Nucleus accumbens (tissue), 56 donors: ENCODE data around the gene SSC5D.
"Not testable (repeated sequence)": the region's sequence is repeated elsewhere in the genome, so short reads cannot be mapped to it uniquely, and the experiment has no call there.

ENCODE experiments used
- DNase-seq, 56 donors: peaks; one replicate each; lab custom pipeline; 2025; lab: John Stamatoyannopoulos, UW

The SSC5D gene

DNA sequence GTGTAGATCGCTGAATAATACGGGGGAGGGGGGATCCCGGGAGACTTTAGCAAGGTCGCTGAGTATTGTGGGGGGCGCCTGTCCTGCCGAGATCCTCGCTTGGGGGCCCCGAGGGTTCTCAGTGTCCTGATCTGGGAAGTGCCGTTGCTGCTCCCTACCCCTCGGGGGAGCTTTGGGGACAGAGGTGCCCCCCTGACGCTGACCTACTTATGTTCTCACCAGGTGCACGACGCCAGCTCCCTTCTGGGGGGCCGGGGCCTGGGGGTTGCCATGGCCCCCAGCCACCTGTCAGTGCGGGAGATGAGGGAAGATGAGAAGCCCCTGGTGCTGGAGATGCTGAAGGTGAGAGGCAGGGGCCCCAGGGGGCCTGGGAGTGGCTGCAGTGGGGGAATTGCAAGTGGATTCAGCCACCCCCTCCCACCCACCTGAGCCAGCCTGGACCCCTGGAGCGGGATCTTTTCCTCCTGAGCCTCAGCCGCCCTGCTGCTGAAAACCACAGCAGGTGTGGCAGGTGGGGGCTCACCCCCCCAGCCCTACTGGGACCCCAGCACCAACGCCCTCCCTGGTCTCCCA lies 2.7 kb upstream of the SSC5D start:
- peak in 1 of 56 donors; percentile 47 for DNase-seq

DNA sequence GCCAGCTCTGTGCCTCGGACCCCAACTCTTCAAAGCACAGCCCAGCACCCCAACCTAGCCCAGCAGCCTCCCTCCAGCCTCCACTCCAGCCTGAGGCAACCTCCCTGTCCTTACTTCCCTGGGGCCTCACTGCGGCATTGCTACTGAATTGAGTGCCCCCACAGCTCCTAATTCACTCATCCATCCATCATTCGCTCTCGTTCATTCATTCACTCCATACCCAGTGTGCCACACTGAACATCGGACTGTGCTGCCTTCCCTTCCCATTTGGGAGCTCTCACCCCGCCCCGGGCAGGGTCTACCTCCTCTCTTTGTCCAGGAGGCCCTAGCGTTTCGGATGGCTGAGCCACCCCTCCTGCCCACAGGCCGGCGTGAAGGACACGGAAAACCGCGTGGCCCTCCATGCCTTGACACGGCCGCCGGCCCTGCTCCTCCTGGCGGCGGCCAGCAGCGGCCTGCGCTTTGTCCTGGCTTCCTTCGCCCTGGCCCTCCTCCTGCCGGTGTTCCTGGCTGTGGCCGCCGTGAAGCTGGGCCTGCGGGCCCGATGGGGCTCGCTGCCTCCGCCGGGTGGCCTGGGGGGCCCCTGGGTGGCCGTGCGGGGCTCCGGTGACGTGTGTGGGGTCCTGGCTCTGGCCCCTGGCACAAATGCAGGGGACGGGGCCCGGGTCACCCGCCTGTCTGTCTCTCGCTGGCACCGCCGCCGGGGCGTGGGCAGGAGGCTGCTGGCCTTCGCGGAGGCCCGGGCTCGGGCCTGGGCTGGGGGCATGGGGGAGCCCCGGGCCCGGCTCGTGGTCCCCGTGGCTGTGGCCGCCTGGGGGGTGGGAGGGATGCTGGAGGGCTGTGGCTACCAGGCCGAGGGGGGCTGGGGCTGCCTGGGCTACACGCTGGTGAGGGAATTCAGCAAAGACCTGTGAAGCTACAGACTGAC lies 1.9 kb upstream of the SSC5D start:
- no peak for DNase-seq

DNA sequence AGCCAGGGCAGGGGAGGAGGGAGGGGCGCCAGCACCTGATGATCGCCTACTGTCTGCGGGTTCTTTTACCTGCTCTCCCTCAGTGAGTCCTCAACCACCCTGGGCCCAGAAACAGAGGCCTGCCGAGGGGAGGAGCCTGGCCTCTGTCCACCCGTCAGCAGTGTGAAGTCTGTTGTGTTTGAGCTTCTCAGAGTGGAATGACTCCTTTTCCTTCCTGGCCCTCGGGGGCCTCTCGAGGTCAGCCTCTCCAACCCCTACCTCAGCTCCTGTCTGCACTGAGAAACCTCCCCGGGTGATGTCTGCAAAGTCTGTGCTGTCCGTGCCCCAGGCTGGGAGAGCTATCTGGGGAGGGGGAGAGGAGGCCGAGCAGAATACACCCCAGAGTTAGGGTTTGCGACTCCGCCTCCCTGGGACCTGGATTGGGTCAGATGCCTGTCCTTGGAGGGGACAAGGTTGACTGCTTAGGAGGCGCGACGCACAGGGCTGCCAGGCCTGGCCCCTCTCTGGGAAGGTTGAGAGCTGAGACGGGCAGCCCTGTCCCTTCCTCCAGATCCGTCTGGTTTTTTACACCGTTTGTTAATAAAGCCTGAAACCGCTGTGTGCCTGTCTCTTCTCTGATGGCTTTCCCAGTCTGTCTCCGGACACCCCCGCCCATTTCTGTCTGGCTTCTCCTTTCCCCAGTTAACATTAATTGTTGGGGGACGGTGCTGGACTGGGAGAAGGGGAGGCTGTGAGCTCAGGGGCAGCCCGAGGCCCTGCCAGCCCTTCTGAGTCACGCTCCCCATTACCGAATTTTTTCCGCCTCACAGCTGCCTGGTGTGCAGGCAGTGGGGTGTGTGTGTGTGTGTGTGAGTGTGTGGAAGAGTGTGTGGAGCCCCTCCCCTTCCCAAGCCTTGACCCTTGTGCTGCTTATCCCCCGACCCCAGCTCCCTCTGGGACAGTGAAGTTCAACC lies 989 bp upstream of the SSC5D start:
- peak in 2 of 56 donors; percentile 24 to 32 for DNase-seq

DNA sequence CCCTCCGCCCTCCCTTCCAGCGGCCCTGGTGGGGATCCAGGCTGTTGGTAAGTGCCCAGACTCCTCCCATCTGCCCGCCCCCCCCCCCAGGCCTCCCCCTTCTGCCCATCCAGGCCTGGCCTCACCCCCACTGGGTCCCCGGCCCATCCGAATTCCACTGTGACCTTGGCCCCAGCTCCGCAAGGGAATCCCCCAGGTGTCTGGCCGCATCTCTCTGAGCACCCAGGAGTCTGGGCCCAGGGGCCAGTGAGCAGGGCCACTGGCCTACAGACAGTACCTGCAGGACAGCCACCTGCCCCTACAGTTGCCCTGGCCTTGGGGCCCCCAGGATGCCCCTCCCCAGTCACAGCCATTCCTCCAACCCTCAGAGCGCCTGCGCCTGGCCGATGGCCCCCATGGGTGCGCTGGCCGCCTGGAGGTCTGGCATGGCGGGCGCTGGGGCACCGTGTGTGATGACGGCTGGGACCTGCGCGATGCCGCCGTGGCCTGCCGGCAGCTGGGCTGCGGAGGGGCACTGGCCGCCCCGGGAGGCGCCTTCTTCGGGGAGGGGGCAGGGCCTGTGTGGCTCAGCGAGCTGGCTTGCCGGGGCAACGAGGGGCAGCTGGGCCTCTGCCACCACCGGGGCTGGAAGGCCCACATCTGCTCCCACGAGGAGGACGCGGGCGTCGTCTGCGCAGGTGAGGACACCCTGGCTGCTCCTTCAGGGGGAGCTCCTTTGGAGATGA lies 912 bp downstream of the SSC5D start:
- peak in 2 of 56 donors; percentile 19 to 34 for DNase-seq

DNA sequence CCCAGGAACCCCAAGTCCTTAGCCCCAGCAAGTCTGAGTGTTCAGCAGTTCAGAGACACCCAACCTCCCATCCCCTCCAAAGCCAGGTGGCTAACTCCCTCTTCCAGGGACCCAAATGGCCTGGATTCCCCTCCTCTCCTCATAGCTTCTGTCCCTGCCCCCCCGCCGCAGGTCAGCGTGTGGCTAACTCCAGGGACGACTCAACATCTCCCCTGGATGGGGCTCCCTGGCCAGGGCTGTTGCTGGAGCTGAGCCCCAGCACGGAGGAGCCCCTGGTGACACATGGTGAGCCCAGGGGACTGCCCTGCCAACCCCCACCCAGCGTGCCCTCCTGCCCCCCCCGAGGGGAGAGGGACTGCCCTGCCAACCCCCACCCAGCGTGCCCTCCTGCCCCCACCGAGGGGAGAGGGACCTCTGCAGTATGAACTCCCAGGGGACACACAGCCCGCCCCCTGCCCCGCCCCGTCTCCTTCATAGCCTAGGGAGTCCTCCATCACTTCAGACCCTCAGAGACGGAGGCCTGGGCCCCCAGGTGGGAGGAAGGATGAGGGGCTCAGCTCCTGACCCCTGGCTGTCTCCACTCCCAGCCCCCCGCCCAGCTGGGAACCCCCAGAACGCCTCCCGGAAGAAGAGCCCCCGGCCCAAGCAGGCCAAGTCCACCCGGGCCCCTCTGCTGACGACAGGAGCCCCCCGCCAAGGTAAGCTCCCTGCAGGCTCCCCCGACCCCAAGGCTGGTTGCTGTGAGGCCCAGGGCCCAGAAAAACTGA lies 1.7 kb downstream of the SSC5D start:
- no peak for DNase-seq

DNA sequence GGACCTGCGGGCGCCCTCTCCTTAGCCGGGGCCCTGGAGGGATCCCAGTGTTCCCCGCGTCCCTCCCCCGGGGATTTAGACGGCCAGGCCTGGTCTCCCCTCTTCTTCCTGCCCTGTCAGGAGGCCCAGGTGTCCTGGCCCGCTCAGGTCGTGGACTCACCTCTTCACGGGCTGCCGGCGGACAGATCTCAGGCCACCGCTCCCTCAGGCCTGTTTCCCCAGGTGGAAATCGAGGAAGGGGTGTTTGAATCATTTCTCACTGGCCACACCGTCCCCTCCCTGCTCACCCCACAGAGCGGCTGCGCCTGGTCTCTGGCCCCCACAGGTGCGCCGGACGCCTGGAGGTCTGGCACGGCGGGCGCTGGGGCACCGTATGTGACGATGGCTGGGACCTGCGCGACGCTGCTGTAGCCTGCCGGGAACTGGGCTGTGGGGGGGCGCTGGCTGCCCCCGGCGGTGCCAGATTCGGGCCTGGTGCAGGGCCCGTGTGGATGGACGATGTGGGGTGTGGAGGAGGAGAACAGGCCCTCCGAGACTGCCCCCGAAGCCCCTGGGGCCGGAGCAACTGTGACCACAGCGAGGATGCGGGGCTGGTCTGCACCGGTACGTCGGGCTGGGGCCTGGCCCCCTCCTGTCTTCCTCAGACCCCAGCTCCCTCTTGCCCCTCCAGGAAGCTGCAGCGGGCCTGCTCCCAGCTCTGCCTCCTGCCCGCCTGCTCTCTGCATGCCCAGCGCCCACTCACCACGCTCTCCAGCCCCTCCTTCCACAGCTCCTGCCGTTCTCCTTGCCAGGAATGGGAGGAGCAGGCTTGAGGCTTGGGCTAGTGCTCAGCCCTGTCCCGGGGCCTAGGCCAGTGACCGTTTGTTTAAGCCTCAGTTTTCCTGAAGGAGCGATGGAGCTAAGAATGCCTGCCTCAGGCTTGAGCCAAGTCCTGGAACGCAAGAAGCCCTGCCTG lies 2.5 kb downstream of the SSC5D start:
- no peak for DNase-seq

DNA sequence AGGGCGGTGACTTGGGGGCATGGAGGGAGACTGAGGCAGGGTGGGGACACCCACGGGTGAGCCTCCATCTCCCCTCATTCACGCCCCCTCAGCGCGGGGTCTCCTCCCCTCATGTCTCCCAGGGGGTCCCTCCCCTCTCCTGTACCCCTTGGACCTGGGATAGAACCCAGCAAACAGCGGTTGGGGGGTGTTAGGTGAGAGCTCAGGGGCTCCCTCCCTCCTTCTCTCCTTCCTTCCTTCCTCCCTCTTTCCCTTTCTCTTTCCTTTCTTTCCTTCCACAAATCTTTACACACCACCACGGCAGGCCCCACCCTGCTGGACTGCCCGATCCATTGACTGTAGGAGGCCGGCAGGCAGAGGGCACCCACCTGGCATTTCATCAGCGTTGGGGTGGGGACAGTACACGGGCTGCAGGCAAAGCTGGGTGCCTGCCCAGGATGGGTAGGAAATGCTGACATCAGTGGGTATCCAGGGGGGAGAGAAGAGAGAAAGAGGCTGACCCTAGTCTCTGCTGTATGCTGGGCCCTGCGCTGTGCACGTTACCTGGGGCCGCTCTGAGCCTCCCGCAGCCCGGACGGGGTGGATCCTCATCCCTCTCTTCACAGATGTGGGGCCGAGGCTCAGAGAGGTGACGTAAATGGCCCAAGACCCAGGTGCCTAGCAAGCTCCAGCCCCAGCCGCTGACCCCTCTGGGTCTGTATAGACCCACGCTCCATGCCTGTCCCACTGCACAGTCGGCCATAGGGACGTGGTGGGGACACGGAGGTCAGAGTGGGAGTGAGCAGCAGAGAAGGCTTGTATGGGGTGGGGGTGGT lies 3.5 kb downstream of the SSC5D start:
- no peak for DNase-seq

DNA sequence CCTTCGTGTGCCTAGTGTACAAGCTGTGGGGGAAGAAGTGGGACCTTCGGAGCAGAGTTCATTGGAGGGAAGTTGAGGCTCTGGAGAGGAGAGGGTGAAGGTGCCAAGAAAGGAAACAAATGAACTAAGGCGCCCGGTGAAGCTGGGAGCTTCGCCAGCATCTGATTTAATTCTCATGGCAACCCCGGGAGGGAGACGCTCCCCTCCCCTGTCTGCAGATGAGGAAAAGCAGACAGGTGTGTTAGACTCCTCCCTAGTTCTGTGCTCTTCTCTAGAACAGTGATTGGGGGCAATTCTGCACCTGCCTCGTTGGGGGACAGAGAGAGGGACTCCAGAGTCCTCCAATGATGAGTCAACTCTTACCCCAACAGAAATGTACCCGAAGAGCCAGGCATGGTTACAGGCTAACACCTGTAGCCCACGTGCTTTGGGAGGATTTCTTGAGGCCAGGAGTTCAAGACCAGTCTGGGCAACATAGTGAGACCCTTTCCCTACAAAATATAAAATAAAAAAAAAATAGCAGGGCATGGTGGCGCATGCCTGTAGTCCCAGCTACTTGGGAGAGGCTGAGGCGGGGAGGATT lies 4.2 kb downstream of the SSC5D start:
- peak in 15 of 56 donors; percentile 5 to 56 (median 37) for DNase-seq

DNA sequence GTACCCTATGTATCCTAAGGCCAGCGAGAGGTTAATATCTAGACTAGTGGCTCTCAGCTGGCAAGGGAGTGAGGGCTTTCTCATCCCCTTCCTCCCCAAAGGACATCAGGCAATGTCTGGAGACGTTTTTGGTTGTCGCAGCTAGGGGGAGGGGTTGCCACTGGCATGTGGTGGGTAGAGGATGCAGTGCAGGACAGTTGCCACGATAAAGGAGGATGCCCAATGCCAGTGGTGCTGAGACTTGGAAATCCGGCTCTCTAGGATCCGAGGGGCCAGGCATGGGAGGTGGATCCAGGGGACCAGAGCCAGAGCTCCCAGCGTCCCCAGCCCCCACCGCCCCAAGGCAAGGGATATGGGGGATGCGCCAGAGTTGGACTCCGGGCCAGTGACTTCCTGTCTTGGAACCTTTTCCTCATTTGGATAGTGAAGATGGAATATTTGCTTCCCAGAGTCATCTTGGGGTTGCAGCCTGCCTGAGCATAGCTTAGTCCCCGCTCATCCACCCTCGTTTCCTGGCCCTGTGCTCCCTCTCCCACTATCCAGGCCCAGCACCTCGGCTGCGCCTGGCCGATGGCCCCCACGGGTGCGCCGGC lies 4.9 kb downstream of the SSC5D start:
- DNase-seq, result no peak

DNA sequence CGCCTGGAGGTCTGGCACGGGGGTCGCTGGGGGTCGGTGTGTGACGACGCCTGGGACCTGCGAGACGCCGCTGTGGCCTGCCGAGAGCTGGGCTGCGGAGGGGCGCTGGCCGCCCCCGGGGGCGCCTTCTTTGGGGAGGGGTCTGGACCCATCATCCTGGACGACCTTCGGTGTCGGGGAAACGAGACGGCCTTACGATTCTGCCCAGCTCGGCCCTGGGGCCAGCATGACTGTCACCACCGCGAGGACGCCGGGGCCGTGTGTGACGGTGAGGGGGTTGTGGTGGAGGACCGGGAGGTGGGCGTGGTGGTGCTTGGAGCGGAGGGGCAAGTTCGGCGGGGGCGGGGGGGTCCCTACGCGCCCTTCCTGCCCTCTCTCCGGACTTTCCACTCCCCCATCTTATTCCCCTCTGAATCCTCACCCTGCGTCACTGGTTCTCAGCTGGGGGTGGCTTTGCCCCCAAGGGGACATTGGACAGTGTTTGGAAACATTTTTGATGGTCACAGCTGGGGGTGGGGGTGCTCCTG lies 5.5 kb downstream of the SSC5D start:
- no peak for DNase-seq

DNA sequence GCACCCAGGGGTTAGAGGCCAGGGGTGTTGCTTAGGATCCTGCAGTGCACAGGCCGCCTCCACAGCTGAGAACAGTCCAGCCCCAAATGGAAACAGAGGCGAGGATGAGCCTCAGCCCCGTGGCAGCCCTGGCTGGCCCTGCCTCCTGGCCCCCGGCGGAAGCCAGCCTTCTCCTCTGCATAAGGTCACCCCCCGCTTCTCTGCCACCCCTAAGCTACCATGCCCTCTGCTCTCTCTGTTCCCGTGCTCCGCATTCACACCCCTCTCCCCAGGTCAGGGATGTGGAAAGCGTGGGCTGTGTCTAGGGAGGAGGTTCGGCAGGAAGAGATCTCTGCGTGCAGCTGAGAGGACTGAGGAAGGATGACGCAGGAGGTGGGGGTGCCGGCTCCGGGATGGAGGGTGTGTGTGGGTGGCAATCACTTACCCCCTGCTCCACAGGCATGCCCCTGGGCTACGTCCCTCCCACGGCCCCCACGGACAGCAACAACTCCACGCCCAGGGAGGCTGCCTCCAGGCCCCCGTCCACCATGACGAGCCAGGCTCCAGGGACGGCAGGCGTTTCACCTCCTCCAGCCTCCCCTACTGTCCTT lies 6.0 kb downstream of the SSC5D start:
- DNase-seq, result peak in 15 of 56 donors; percentile 12 to 58 (median 28)

DNA sequence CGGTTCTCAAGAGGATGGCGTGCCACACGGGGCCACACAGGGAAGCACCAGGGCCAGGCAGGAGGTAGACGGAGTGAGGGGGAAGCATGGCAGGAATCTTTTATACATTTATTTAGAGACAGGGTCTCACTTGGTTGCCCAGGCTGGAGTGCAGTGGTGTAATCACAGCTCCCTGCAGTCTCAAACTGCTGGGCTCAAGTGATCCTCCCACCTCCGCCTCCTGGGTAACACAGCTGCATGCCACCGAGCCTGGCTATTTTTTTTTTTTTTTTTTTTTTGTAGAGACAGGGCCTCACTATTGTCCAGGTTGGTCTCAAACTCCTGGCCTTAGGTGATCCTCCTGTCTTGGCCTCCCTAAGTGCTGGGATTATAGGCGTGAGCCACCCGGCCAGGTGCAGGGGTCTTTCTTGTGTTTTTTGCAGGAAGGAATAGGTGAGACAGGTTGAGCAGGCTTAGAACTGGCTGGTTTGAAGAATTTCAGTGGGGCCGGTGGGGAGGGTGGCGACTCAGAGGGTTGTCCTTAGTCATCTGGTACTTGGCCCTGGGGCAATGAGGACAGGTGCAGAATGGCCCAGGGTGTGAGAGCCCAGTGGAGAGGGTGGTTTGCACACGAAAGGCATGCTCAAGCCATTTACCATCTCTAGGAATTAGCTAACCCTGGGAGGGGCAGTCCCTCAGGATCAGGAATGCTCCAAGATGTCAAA lies 7.6 kb downstream of the SSC5D start:
- no peak for DNase-seq

DNA sequence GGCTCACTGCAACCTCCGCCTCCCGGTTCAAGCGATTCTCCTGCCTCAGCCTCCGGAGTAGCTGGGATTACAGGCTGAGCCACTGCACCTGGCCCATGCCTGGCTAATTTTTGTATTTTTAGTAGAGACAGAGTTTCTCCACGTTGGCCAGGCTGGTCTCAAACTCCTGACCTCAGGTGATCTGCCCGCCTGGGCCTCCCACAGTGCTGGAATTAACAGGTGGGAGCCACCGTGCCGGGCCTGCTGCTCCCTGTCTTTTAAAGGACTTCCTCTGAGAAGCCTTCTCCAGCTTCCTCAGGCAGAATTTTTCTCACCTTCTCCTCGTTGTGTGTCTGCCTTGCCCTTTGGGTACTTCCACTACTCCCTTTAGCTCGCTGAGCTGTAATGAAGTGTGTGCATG lies 8.6 kb downstream of the SSC5D start:
- not testable (repeated sequence) for DNase-seq

DNA sequence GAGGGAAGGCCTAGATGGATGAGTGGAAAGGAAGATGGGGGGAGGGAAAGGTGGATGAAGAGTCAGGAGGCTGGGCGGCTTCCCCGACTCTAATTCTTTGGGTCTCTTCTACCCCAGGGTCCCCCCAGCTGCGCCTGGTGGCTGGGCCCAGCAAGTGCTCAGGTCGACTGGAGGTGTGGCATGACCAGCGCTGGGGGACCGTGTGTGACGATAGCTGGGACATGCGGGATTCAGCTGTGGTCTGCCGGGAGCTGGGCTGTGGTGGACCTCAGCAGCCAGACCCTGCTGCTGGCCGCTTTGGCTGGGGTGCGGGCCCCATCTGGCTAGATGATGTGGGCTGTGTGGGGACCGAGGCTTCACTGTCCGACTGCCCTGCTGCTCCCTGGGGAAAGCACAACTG lies 9.5 kb downstream of the SSC5D start:
- no peak for DNase-seq

DNA sequence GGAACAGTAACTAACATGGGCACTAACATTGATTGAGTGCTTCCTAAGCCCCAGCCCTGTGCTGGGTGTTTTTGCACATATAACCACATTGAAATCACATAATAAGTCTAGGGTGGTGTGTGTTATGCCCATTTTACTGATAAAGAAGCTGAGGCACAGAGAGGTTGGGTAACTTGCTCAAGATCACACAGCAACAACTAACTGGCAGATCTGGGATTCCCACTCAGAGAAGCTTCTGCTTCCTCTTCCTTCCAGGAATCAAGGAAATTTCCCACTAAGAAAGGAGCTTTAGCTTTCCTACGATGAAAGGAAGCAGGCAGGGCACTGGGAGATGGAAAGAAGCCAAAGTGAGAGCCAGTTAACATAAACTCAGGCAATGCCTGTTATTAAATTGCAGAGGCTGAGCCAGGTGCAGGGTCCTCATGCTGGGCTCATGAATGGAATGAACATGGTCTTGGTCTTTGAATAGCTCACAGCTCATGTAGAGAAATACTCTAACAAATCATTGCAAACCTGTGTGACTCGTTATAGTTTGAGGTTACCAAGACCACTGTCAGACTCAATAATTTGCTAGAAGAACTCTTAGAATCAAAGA lies 10.1 kb downstream of the SSC5D start:
- no peak for DNase-seq
